Stimulated activated CD8-positive, alpha-beta memory T cell treated with anti-CD3 and anti-CD28 coated beads, Interleukin-12 subunit alpha, Interleukin-12 subunit beta, amount 100 ng/mL, for 1 hour (primary cell): ENCODE results near the gene METTL1.

Source experiments
- DNase-seq: peaks from one replicate; pipeline ENCODE4 v3.0.0-alpha.2; 2020; ENCODE audit warnings: low read depth

The METTL1 gene

DNA sequence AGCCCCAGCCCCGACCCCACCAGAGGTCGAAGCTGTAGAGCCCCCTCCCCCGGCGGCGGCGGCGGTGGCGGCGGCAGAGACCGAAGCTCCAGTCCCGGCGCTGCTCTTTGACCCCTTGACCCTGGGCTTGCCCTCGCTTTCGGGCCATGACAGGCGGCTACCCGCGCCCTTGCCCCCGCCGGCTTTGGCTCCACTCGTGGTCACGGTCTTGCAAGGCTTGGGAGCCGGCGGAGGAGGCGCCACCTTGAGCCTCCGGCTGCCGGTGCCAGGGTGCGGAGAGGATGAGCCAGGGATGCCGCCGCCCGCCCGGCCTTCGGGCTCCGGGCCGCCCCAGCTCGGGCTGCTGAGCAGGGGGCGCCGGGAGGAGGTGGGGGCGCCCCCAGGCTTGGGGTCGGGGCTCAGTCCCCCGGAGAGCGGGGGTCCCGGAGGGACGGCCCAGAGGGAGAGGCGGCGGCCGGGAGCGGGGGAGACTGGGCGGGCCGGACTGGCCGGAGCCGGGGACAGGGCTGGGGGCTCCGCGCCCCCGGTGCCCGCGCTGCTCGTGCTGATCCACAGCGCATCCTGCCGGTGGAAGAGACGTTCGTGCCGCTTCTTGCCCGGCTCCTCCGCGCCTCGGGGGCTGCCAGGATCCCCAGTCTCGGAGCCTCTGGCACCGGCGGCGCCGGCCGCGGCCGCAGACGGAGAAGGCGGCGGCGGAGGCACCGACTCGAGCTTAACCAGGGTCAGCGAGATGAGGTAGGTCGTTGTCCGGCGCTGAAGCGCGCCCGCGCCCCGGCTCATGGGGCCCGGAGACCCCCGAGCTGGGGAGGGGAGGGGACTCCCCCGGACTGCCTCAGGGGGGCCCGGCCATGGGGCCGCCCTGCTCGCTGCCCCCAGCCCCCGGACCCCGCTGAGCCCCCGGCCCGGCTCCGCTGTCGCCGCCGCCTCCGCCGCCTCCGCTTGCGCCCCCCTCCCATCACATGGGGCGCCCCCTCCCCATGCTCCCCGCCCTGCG lies 34.1 kb downstream of the METTL1 start:
- no peak for DNase-seq

DNA sequence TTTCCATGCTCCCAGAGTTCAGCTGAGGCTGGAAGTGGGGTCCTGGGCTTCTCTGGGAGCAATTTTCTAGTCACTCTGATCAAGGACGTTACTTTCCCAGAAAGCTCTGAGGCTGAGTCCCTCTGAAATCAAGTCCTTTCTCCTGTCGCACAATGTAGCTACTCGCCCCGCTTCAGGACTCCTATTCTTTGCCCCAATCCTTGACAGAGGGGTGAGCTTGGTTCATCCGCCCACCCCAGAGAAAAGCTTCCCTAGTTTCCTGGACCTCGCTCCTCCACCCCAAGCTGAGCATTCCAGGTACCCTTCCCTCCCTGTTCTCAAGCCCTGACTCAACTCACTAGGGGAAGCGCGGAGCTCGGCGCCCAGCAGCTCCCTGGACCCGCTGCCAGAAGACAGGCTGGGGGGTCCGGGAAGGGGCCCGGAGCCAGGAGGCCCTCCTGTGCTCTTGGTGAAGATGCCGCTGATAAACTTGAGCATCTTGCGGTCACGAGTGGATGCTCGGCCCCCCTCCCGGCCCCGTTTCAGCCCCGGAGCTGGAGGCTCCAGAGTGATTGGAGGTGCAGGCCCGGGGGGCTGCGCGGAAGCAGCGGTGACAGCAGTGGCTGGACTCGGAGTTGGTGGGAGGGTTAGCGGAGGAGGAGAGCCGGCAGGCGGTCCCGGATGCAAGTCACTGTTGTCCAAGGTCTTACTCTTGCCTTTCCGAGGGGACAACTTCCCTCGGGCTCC lies 35.0 kb downstream of the METTL1 start:
- no peak for DNase-seq

DNA sequence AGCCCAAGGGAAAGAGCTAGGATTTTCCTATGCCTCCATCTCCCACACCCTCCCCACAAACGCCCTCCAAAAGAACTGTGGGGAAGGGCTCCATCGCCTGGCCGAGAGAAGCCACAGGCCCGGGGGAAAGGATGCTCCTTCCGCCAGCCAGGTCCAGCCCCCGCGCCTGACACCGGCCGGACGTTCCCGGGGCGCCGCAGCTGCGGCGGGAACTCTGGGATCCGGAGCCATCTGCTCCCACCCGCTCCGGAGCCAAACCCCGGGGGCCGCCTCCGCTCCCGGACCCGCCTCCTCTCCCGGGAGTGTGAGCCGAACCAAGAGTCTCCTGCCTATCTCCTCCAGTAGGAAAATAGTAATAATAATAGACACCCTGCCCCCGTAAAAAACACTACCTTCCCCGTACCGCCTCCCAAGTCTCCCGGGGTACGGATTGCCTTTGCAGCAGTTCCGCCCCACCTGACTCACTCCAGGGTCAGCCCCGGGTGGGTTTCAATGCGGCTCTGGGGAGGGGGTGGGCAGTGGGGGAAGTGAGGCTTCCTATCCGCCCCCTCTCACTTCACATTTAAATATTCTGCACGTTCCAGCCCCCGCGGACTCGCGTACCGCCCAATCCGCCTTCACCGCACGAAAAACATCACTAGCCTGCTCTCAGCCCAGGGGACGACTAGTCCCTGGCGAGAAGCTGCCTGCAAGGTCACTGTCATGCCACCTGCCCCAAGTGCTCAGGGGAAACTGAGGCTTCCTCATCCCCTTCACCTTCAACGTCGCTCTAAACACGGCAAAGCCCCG lies 35.8 kb downstream of the METTL1 start:
- DNase-seq = no peak

DNA sequence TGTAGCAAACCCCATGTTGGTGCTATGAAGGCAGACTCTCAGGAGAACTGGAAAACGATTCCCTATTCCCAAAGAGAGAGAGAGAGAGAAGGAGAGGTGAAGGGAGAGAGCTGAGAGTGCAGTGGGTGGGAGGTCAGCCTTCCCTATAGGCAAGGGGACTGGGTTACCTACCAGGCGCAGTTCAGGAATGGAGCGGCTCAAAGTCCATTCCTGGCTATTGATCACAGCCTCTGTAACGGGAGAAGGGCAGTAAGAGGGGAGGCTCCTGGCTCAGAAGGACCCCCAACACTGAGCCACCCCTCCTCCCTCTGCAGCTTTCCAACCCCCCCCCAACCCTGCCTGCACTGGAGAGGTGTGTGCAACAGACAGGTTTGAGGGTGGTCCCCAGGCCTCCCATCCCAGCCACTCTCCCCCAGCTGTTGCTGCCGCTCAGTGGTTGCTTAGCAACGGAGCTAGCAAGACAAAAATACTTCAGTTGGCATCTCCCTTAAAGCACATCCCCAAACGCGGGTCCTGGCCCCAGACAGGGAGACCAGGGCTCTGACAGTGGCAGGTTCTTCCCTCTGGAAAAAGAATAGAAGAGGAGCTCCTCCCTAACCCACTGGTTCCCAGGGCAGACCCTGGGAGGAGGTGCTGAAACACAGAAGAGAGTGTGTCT lies 36.6 kb downstream of the METTL1 start:
- no peak for DNase-seq

DNA sequence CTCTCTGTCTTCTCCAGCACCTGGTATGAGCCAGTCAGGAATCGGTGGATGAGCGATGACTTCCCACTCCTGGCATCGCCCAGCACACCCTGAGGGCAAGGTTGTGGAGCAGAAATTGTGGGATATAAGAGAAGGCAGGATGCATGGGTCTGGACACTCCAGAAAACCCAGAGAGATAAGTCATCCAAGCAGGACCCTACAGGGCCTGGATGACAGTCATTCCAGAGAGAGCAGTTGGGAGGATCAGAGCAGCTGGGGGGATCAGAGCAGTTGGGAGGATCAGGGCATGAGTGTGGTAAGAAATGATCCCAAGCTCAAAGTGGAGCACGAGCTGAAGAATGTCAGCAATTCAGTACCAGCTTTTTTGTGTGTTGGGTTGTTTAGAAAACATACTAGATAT lies 37.3 kb downstream of the METTL1 start:
- DNase-seq = no peak

DNA sequence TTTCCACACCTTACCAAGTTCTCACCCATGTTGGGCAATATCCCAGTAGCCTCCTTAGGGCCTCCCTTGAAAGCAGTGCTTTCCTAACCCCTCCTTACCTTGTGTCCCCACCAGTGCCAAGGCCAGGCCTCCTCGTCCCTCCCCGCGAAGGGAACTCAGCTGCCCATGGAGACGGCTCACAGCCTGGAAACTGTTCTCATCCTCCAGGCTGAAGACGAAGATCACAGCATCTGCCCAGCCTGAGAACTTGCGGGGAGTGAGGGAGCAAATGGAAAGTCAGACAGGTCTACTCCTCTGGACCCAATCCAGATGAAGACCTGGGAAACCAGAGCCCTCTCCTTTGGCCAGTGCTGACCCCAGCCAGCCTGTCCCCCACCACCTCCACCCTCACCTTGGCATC lies 38.0 kb downstream of the METTL1 start:
- no peak for DNase-seq

DNA sequence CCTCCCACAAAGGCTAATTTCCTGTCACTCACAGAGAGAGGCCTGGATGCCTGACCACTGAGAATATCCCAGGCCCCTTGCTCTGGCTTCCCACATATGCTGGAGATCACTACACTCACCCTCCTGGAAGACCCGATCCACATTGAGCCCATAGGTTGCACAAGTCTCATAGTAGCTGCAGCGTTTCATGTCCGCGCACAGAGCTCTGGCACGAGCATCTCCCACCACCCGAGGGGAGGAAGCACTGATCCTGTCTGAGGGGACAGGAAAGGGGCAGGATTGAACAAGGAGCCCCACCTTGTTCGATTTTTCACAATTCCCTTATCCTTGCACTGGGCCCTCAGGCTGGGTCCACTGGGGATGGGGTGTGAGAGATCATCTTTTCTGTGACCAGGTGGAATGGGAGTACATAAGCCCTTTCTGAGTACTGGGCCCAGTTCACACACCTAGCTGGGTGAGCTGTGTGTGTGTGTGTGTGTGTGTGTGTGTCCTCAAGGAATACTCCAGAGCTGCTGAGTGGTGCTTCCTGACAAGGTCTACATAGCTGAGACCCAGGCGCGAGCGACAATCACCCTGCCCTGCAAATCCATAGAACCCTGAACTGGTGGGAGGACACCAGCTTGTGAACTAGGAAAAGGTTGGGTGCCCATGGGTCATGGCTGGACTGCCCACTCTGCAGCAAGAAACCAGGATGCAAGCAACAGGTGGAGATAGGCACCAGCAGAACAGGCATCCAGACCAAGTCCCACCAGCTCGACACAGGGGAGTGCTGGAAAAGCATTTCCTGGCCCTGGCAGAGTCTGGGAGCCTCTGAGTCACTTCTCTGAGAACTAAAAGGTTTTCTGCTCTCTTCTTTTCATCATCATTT lies 38.9 kb downstream of the METTL1 start:
- no peak for DNase-seq

DNA sequence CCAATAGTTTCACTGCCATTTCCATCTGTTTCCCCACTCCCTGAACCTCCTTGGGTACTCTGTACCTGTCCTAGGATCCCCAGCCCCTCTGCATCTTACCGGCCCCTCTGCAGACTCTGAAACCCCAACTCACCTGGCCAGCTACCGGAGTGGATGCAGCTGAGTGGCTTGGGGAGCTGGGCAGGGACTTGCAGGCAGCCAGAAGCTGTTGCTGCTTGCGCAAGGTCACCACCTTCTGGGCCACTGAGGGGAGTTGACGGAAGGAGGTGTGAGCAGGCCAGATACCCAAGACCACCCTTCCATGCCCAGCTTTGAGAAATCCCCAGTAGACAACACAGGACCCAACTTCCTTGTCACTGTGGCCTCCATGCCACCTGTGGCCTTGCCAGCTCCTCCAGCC lies 39.6 kb downstream of the METTL1 start:
- DNase-seq = no peak

DNA sequence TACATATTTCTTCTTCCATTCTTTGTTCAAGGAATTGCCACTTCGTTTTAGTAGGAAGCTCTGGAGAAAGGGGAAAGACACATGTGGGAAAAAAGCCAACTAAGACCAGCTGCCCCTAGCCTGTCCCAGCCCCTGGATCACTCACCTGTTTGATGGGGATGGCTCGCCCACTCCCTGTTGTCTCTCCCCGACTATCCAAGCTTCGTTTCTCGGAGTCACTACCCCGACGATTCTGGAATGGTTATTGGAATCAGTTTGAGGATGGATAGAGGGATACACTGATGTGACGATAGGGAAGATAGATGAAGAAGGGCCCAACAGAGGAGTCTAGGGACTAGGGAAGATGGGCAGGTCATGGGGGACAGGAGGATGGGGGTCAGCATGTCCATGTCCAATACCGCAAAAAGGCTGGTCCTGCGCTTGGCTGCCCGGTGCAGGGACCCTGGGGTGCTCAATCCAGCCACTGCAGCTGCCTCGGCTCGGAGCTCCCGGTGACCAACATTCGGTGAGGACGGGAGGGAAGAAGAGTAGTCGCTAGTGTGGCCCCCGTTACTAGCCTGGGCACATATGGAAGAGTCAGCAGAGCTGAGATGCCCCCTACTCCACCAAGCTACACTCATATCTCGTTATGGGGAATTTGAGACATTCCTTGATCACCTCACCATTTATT lies 40.4 kb downstream of the METTL1 start:
- no peak for DNase-seq

DNA sequence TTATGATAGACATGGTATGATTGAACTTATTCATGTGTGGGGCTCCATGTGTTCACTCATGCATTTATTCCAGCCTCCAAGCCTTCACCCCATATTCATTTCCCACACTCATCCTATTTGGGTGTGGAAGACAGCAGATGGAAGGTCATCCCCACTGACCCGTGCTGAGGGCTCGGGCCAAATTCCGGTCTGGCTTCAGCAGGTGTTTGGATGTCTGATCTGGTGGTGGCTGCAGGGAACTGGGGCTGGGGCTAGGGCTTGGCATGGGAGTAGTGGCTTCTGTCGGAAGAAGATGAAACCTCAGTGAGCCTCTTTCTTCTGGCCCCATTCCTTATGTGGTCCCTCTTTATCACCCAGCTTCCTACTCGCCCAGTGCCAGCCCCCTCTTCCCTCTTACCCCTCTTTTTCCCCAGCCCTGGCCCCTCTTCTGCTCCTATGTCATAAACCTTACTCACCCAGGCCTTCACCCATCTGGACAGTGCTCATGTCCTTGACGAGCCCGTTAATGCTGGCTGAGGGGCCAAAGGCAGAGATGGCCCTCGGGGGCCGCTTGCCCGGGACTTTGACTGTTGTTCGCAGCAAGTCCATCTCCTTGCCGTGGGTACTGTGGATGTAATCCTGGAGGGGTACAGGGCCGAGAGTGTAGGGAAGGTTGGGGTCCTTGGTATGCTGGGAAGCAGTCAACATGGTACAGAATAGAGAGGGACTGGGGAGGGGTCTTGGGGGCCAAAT lies 41.4 kb downstream of the METTL1 start:
- DNase-seq = no peak

DNA sequence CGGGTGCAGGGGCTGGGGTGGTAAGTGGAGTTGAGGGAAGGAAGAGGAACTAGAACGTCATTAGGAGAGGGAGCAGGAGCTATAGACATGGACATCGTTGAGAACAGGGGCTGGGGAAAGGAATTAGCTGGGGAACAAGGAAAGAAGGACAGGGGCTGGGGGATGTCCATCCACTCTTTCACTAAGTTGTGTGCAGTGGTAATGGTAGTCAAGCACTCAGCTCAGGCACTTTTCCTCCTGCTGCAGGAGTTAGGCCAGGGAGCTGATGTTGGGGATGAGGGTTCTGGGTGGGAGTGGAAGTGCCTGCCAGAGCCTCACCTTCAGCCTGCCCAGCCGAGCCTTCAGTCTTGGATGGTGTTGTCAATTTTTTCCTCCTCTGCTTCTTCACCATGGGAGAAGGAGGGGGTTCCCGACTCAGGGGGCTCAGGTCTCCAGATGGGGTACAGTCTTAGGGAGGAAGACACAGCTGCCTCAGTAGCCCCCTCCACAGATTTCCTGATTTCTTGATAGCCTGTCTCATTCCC lies 42.5 kb downstream of the METTL1 start:
- no peak for DNase-seq

DNA sequence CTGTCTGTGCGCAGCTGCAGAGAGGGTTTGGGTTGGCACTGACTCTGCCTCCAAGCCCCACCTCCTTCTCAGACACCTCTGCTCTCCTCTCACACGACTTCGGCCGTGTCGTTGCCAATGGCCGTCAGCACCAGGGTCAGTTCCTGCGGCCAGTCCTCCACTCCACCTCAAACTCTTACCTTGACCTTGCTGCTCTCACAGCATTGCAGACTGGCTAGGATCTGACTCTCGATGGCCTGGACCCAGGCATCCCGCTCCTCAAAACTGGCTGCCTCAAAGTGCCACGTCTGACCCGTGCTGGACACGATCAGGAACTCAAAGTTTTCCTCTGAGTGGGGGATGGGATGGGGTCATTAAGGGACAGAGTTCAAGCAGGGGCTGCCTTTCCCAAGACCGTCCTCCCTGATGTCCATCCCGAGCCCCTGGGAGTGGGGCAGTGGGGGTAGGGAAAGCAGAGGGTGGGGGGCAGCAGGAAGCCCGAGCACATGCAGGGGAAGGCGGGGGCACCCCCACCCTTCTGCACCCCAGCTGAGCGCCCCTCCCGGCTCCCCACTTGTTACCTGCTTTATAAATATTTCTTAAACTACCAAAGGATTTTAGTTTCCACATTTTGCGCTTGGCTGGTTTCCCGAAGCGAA lies 44.0 kb downstream of the METTL1 start:
- no peak for DNase-seq

DNA sequence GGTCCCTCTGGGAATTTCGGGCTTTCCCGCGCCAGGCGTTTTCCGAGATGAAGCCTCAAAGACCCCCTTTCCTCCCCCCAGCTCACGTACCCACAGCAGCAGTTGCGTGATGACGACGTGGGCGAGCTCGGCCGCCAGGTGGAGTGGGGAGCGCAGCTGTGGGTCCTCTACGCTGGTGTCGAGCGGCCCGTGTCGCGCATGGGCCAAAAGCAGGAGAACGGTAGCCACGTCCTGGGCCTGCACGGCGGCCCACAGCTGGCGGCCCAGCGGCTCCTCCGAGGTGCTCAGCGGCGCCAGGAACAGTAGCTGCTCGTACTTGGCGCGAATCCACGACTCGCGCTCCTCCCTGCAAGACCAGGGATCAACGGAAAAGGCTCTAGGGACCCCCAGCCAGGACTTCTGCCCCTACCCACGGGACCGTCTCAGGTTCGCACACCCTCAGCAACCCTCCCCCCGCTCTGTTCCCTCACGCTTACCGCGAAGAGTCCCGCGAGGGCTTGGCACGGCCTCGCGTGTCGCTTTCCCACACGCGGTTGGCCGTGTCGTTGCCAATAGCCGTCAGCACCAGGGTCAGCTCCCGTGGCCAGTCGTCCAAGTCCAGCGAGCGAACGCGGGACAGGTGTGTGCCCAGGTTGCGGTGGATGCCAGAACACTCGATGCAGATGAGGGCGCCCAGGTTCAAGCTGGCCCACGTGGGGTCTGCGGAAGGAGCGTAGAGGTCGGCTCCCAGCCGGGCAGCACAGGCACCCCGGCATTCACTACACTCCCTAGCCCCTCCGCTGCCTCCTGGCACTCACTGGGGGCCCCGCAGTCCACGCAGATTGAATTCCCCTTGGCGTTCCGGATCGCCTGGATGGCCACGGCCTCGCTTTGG lies 44.8 kb downstream of the METTL1 start:
- no peak for DNase-seq

DNA sequence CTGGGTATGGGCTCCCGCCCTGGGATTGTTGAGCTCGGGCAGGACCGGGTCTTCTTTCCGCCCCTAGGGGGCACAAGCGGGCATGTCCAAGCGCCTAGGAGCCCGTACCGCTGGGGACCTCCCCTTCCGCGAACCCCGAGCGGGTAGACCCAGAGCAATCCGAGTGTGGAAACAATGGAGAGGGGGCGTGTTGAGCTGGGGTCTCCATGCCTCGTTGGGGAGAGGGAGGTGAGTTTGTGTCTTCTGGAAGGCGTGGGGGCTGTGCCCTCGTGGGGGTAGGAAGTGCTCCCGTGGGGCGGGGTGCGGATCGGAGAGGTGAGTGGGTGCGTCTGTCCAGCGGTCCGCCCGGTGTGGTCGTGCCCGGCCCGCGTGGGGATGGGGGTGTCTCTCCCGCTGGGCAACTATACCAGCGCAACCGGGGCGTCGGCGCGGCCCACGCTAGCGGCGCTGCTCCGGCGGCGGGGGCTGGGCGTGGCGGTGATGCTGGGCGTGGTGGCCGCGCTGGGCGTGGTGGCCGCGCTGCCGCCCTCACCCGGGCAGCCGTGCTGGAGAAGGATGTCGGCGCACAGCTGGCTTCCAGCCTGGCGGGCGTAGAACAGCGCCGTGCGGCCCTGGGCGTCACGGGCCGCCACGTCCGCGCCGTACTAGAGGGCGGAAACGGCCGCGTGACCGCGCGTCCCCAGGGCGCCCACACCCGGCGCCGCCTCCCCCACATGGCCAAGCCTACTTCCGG lies 45.6 kb downstream of the METTL1 start:
- no peak for DNase-seq

DNA sequence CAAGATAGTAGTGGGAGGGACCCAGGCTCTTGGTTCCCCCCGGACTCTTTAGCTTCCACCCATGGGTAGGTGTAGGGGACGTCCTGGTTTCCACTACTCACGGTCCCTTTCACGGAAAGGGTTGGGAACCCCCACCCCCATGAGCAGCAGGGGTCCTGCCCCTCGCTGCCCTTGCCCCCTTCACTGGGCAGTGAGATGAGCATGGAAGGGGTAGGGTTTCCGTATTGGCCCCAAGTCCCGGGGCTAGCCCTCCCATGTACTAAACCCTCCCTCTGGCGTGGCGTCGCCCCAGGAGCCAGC lies 46.1 kb downstream of the METTL1 start:
- no peak for DNase-seq

DNA sequence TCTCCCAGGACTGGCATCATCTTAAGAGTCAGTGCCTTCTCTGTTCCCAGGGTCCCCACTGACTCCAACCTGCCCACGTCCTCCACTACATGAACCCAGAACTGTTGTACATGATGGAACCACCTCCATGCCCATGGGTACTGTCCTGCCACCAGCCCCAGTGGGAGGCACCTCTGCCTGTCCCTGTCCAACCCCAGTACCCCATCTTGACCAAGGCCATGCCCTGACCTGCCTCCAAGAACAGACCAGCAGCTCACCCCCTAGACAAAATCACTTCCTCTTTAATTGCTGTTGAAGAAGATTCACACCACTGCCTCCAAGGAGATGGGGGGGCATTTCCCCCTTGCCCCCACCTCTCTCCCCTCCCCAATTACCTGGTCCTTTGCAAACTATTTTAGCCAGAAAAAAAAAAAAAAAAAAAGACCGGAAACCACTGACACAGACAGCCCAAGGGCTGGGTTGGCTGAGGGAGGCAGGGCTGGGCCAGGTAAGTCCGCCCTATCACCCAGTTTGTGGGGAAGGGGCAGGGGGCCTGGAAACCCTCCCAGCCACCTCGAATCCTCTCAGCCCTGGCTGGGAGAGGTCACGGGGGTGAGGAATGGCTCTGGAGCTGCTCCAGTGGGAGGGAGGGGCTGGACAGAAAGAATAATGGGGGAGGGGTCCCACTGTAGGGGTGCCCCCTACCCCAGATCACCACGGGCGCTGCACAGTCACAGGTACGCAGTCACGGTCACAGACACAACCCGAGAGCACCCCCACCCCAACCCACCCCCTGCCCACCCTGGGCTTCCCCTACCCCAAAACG lies 46.8 kb downstream of the METTL1 start:
- no peak for DNase-seq
